GM12878 (cell line): Measurements from ENCODE around the gene DGLUCY. TPM values are rescaled to one million over a fixed set of nuclear protein-coding genes. Genes with fewer than 3 reads are reported as not detected.

ENCODE experiments used
- BACH1 ChIP-seq: fragments of 450-650 bp; IDR thresholded peaks from 2 replicates; pipeline ENCODE4 v1.6.1; 2017; ENCODE audit warnings: mild to moderate bottlenecking, borderline replicate concordance
- BHLHE40 ChIP-seq, 2 experiments: fragments of 450-650 bp in 1 of 2; IDR thresholded peaks; 2 replicates each; pipeline ENCODE4 v1.6.1; 2011 to 2017; ENCODE audit warnings: low read depth in 2 of 2, borderline replicate concordance in 1 of 2, improper control_type of control experiment in 1 of 2, low read length in 1 of 2, mild to moderate bottlenecking in 1 of 2
- CEBPB ChIP-seq, 2 experiments: fragments of 150-350 bp in 1 of 2; IDR thresholded peaks; 2 replicates each; pipeline ENCODE4 v1.6.1; 2012 to 2014; ENCODE audit warnings: low read depth in 2 of 2, low read length in 2 of 2, borderline replicate concordance in 1 of 2, inconsistent platforms in 1 of 2
- DPF2 ChIP-seq: fragments of 450-650 bp; IDR thresholded peaks from 2 replicates; pipeline ENCODE4 v1.6.1; 2017; ENCODE audit warnings: mild to moderate bottlenecking
- EGR1 ChIP-seq, 2 experiments: IDR thresholded peaks; 1 replicate in 1 of 2; 2 replicates in 1 of 2; pipeline ENCODE4 v1.6.1; 2011 to 2012; ENCODE audit warnings: low read depth in 2 of 2, low read length in 2 of 2, borderline replicate concordance in 1 of 2, mild to moderate bottlenecking in 1 of 2, moderate library complexity in 1 of 2
- GABPA ChIP-seq: IDR thresholded peaks from 2 replicates; pipeline ENCODE4 v1.6.1; 2014; ENCODE audit warnings: antibody characterized with exemption, low read depth, mild to moderate bottlenecking, inconsistent platforms
- KAT2A ChIP-seq: conservative IDR thresholded peaks from 2 replicates; pipeline ENCODE4 v1.6.1; 2011; ENCODE audit warnings: low read depth, low read length; ENCODE audit not compliant: control insufficient read depth
- MEF2B ChIP-seq: fragments of 450-650 bp; IDR thresholded peaks from 2 replicates; pipeline ENCODE4 v1.6.1; 2018; ENCODE audit warnings: mild to moderate bottlenecking, moderate library complexity; ENCODE audit not compliant: partially characterized antibody, poor library complexity, severe bottlenecking
- MYC ChIP-seq: IDR thresholded peaks from 2 replicates; pipeline ENCODE4 v1.6.1; 2011; ENCODE audit warnings: mild to moderate bottlenecking, low read length, moderate library complexity, inconsistent platforms; ENCODE audit not compliant: insufficient read depth, insufficient replicate concordance, insufficient read length, severe bottlenecking
- NBN ChIP-seq: fragments of 450-650 bp; IDR thresholded peaks from 2 replicates; pipeline ENCODE4 v1.6.1; 2016
- NR2F1 ChIP-seq: fragments of 450-650 bp; conservative IDR thresholded peaks from 2 replicates; pipeline ENCODE4 v1.6.1; 2017; ENCODE audit warnings: mild to moderate bottlenecking
- POU2F2 ChIP-seq: IDR thresholded peaks from 3 replicates; pipeline ENCODE4 v1.6.1; 2011; ENCODE audit warnings: low read depth, mild to moderate bottlenecking, low read length, borderline replicate concordance
- RB1 ChIP-seq: fragments of 450-650 bp; formaldehyde crosslinking; IDR thresholded peaks from 2 replicates; pipeline ENCODE4 v1.6.1; 2017; ENCODE audit warnings: mild to moderate bottlenecking, borderline replicate concordance
- RELA ChIP-seq: fragments of 450-650 bp; IDR thresholded peaks from 2 replicates; pipeline ENCODE4 v1.8.0; 2014; ENCODE audit warnings: borderline replicate concordance; ENCODE audit not compliant: partially characterized antibody
- RFX5 ChIP-seq: IDR thresholded peaks from 2 replicates; pipeline ENCODE4 v1.6.1; 2011; ENCODE audit warnings: low read depth, low read length, improper control_type of control experiment
- ZNF207 ChIP-seq: fragments of 450-650 bp; IDR thresholded peaks from 2 replicates; pipeline ENCODE4 v1.6.1; 2014; ENCODE audit warnings: antibody characterized with exemption, mild to moderate bottlenecking, borderline replicate concordance
- ZNF384 ChIP-seq: IDR thresholded peaks from 2 replicates; pipeline ENCODE4 v1.6.1; 2012; ENCODE audit warnings: low read depth, mild to moderate bottlenecking, low read length, improper control_type of control experiment, borderline replicate concordance
- ZSCAN29 ChIP-seq: fragments of 450-650 bp; IDR thresholded peaks from 2 replicates; pipeline ENCODE4 v1.6.1; 2017; ENCODE audit warnings: mild to moderate bottlenecking, moderate library complexity
- polyA plus RNA-seq, 11 experiments: library from polyadenylated mRNA; depleted of rRNA in 4 of 11; unstranded in 6 of 11; stranded (reverse) in 5 of 11; fragments of >200 nt; fragmentation: Nextera tagmentation in 4 of 11; fragmentation: Illumina TruSeq in 1 of 11; extraction: Ambion mirVana in 4 of 11; extraction: Trizol in 1 of 11; gene quantifications; 1 replicate in 1 of 11; 2 replicates in 10 of 11; pipeline versions ENCODE4 v1.2.1 to v1.2.3, GENCODE V29; 2011 to 2016; ENCODE audit warnings: inconsistent platforms in 2 of 11, missing spikeins in 2 of 11, low read depth in 1 of 11
- total RNA-seq, 4 experiments: library from RNA; depleted of rRNA in 3 of 4; stranded (reverse); fragments of >200 nt in 3 of 4; fragmentation: Illumina TruSeq in 1 of 4; extraction: Trizol in 1 of 4; gene quantifications; 2 replicates each; pipeline versions ENCODE4 v1.2.1 to v1.2.3, GENCODE V29; 2013 to 2021
- TF ChIP-seq, protein P1 (sequence below): IDR thresholded peaks from 2 replicates; pipeline ENCODE4 v1.6.1; 2011; ENCODE audit warnings: borderline replicate concordance, low read depth, mild to moderate bottlenecking, moderate library complexity, low read length; ENCODE audit not compliant: insufficient read depth, poor library complexity, severe bottlenecking
- TF ChIP-seq, protein P2 (sequence below): fragments of 450-650 bp; IDR thresholded peaks from 2 replicates; pipeline ENCODE4 v1.6.1; 2016; ENCODE audit warnings: mild to moderate bottlenecking
- TF ChIP-seq, protein P3 (sequence below): fragments of 450-650 bp; IDR thresholded peaks from 2 replicates; pipeline ENCODE4 v1.6.1; 2017; ENCODE audit warnings: mild to moderate bottlenecking, moderate library complexity
- TF ChIP-seq, protein P4 (sequence below): IDR thresholded peaks from 2 replicates; pipeline ENCODE4 v1.6.1; 2012; ENCODE audit warnings: low read depth, low read length, improper control_type of control experiment

Gene DGLUCY
- total and polyA plus RNA-seq, 10 of the 15 experiments (the other 5 are each of a cell fraction or from before 2014, with no cell fraction given), result 15.0 to 70.3 (median 55.1) TPM

GRCh38 chr14:91229743-91230200 is 115.9 kb downstream of the DGLUCY start (continued):
- no peak for TF ChIP-seq KAT2A
- peak; percentile 72; the same call in 1 of the 2 replicates for TF ChIP-seq NBN
- TF ChIP-seq ZNF207, result peak; percentile 23; the same call in 1 of the 2 replicates
- no peak for TF ChIP-seq RELA
- TF ChIP-seq BHLHE40 (IDR thresholded peaks at IDR 0.05; ENCODE audit: borderline replicate concordance in 1 of 2, low read depth in 2 of 2, low read length in 1 of 2), result peak; percentile 80 to 82
- no peak for TF ChIP-seq CEBPB (IDR thresholded peaks at IDR 0.05; ENCODE audit: borderline replicate concordance in 1 of 2, low read depth in 2 of 2, low read length in 2 of 2)
- TF ChIP-seq, protein P1, sequence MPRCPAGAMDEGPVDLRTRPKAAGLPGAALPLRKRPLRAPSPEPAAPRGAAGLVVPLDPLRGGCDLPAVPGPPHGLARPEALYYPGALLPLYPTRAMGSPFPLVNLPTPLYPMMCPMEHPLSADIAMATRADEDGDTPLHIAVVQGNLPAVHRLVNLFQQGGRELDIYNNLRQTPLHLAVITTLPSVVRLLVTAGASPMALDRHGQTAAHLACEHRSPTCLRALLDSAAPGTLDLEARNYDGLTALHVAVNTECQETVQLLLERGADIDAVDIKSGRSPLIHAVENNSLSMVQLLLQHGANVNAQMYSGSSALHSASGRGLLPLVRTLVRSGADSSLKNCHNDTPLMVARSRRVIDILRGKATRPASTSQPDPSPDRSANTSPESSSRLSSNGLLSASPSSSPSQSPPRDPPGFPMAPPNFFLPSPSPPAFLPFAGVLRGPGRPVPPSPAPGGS, result peak; percentile 89
- TF ChIP-seq, protein P2, sequence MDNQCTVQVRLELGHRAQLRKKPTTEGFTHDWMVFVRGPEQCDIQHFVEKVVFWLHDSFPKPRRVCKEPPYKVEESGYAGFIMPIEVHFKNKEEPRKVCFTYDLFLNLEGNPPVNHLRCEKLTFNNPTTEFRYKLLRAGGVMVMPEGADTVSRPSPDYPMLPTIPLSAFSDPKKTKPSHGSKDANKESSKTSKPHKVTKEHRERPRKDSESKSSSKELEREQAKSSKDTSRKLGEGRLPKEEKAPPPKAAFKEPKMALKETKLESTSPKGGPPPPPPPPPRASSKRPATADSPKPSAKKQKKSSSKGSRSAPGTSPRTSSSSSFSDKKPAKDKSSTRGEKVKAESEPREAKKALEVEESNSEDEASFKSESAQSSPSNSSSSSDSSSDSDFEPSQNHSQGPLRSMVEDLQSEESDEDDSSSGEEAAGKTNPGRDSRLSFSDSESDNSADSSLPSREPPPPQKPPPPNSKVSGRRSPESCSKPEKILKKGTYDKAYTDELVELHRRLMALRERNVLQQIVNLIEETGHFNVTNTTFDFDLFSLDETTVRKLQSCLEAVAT, result peak; percentile 87
- peak; percentile 62 for TF ChIP-seq MEF2B
- no peak for TF ChIP-seq RB1
- TF ChIP-seq BACH1, result peak; percentile 71; the same call in 1 of the 2 replicates
- peak; percentile 89; the same call in 2 of the 3 replicates for TF ChIP-seq POU2F2
- TF ChIP-seq EGR1 (IDR thresholded peaks at IDR 0.05; ENCODE audit: borderline replicate concordance in 1 of 2, low read depth in 2 of 2, low read length in 2 of 2), result peak in 1 of 2 experiments; percentile 63; a peak in 2 of 3 replicates
- no peak for TF ChIP-seq NR2F1
- TF ChIP-seq, protein P3, sequence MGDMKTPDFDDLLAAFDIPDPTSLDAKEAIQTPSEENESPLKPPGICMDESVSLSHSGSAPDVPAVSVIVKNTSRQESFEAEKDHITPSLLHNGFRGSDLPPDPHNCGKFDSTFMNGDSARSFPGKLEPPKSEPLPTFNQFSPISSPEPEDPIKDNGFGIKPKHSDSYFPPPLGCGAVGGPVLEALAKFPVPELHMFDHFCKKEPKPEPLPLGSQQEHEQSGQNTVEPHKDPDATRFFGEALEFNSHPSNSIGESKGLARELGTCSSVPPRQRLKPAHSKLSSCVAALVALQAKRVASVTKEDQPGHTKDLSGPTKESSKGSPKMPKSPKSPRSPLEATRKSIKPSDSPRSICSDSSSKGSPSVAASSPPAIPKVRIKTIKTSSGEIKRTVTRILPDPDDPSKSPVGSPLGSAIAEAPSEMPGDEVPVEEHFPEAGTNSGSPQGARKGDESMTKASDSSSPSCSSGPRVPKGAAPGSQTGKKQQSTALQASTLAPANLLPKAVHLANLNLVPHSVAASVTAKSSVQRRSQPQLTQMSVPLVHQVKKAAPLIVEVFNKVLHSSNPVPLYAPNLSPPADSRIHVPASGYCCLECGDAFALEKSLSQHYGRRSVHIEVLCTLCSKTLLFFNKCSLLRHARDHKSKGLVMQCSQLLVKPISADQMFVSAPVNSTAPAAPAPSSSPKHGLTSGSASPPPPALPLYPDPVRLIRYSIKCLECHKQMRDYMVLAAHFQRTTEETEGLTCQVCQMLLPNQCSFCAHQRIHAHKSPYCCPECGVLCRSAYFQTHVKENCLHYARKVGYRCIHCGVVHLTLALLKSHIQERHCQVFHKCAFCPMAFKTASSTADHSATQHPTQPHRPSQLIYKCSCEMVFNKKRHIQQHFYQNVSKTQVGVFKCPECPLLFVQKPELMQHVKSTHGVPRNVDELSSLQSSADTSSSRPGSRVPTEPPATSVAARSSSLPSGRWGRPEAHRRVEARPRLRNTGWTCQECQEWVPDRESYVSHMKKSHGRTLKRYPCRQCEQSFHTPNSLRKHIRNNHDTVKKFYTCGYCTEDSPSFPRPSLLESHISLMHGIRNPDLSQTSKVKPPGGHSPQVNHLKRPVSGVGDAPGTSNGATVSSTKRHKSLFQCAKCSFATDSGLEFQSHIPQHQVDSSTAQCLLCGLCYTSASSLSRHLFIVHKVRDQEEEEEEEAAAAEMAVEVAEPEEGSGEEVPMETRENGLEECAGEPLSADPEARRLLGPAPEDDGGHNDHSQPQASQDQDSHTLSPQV, result 0 out of 2 replicates have a peak, but pooled peaks have one; percentile 62
- TF ChIP-seq, protein P4, sequence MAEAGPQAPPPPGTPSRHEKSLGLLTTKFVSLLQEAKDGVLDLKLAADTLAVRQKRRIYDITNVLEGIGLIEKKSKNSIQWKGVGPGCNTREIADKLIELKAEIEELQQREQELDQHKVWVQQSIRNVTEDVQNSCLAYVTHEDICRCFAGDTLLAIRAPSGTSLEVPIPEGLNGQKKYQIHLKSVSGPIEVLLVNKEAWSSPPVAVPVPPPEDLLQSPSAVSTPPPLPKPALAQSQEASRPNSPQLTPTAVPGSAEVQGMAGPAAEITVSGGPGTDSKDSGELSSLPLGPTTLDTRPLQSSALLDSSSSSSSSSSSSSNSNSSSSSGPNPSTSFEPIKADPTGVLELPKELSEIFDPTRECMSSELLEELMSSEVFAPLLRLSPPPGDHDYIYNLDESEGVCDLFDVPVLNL, result no peak
- TF ChIP-seq ZNF384, result no peak
- no peak for TF ChIP-seq RFX5
- no peak for TF ChIP-seq ZSCAN29
- TF ChIP-seq MYC, result no peak
- peak; percentile 78 for TF ChIP-seq GABPA
- TF ChIP-seq DPF2, result peak; percentile 84; the same call in 1 of the 2 replicates
